ENCODE measurements around the gene PARVB. TPM values are rescaled to one million over a fixed set of nuclear protein-coding genes. Genes with fewer than 3 reads are reported as not detected.

The PARVB gene
- total RNA-seq, 1 donor from 2014 or later: 49.3 TPM

GRCh38 chr22:44167501-44167900, 143.4 kb downstream of the PARVB start:
- Histone ChIP-seq H3K27me3 (no peaks in the 10 kb centered on the region), H3K36me3 (peaks cover 11% of the 10 kb centered on the region), H3K9me3 (no peaks in the 10 kb centered on the region), H3K27ac (no peak overlapping the region), H3K4me1 (no peaks in the 10 kb centered on the region), H3K4me3 (no peak overlapping the region)
- intact Hi-C loops (cut with DNase I): no loop called here
- ATAC-seq (no peak), DNase-seq (no peak)
- TF ChIP-seq, protein P1, sequence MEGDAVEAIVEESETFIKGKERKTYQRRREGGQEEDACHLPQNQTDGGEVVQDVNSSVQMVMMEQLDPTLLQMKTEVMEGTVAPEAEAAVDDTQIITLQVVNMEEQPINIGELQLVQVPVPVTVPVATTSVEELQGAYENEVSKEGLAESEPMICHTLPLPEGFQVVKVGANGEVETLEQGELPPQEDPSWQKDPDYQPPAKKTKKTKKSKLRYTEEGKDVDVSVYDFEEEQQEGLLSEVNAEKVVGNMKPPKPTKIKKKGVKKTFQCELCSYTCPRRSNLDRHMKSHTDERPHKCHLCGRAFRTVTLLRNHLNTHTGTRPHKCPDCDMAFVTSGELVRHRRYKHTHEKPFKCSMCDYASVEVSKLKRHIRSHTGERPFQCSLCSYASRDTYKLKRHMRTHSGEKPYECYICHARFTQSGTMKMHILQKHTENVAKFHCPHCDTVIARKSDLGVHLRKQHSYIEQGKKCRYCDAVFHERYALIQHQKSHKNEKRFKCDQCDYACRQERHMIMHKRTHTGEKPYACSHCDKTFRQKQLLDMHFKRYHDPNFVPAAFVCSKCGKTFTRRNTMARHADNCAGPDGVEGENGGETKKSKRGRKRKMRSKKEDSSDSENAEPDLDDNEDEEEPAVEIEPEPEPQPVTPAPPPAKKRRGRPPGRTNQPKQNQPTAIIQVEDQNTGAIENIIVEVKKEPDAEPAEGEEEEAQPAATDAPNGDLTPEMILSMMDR (IDR thresholded peaks at IDR 0.05): no peak

GRCh38 chr22:44168206-44168605, 144.1 kb downstream of the PARVB start:
- DNase-seq: no peak
- intact Hi-C loops (cut with DNase I): no loop called here
- Histone ChIP-seq H3K36me3 (peaks cover 11% of the 10 kb centered on the region), H3K9me3 (no peaks in the 10 kb centered on the region), H3K27me3 (no peaks in the 10 kb centered on the region), H3K27ac (no peak overlapping the region), H3K4me1 (no peaks in the 10 kb centered on the region), H3K4me3 (no peak overlapping the region)
- TF ChIP-seq, protein P1 (IDR thresholded peaks at IDR 0.05): no peak
- ATAC-seq: no peak

DNA sequence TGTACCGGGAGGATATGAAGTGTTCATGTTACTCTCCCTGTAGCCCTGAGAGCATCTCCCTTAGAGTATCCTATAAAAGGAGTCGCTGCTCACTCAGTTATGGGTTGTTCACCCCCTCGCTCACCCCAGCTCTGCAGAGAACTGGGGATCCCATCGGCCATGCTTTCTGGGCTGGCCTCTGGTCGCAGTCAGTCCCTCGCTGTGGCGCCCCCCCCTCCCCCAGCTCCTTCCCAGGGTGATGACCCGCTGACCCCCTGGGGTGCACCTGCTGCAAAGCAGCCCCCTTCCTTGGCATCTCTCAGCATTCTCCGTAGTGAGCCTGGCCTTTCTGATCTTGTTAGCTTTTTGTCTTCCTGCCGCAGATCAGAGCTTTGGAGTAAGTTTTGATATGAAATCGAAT, 146.4 kb downstream of the PARVB start:
- DNase-seq (peak; percentile 41), ATAC-seq (no peak)
- H3K4me3 ChIP-seq: no peak overlapping the region
- intact Hi-C loops (cut with DNase I): no loop called here
- H3K4me1 ChIP-seq: no peaks in the 10 kb centered on the region
- peaks cover 5% of the 10 kb centered on the region for H3K36me3 ChIP-seq
- H3K9me3 ChIP-seq: no peaks in the 10 kb centered on the region
- no peaks in the 10 kb centered on the region for H3K27me3 ChIP-seq
- TF ChIP-seq, protein P1 (IDR thresholded peaks at IDR 0.05): no peak
- no peak overlapping the region for H3K27ac ChIP-seq

DNA sequence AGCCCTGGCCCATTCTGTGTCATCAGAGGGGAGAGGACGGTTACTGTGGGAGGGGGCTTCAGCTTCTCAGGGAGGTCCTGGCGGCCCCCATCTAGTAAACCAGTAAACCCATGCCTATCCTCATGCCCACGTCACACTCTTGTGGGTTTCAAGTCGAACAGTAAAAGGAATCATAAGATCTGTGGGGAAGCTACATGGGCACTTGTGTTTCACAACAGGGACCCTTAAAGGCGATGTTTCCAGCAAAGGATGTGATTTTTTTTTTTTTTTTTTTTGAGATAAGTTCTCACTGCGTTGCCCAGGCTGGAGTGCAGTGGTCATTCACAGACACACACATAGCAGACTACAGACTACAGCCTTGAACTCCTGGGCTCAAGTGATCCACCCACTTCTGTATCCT, 147.5 kb downstream of the PARVB start:
- TF ChIP-seq, protein P1 (IDR thresholded peaks at IDR 0.05): no peak
- Histone ChIP-seq H3K4me1 (no peaks in the 10 kb centered on the region), H3K9me3 (no peaks in the 10 kb centered on the region), H3K36me3 (peaks cover 5% of the 10 kb centered on the region), H3K27me3 (no peaks in the 10 kb centered on the region), H3K4me3 (no peak overlapping the region), H3K27ac (peak overlapping the region; percentile 67)
- intact Hi-C loops (cut with DNase I): no loop called here
- ATAC-seq (peak; percentile 56), DNase-seq (peak; percentile 56)

DNA sequence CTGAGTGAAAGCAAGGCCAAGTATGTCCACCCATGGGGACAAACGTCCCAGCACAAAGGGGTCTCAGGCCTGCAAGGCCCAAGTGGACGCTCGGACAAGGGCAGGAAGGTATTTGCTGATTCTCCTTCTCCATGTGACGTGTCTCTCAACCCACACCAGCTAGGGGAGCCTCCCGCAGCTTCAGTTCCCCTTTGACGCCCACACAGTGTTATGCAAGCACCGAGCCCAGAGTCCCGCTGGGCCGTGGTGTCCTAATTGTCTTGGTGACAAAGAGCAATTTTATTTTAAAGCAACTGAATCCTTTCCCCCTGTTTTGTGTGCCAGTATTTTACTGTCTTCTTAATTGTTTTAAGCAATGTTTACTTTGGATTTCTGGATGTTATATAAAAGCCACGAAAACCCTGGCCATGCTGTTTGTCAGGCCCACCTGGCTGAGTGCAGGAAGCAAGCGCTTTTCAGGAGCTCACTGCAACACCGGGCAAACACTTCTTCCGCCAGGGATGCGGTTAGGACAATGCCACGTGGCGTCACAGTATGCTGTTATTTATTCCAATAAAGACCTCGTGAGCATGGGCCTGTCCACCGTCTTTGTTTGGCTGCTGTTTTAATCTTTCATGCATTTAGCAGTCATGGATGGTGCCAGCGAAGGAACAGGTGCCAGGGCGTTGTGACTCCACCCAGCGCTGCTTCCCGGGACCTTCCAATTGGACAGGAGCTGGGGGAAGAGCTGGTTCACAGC, 148.4 kb downstream of the PARVB start:
- peak; percentile 88 for ATAC-seq
- Histone ChIP-seq H3K27ac (peak overlapping the region; percentile 67), H3K4me3 (peak overlapping the region; percentile 21)

More for the DNA sequence above, 148.4 kb downstream of the PARVB start:
- Histone ChIP-seq H3K36me3 (peaks cover 5% of the 10 kb centered on the region), H3K4me1 (no peaks in the 10 kb centered on the region), H3K27me3 (no peaks in the 10 kb centered on the region), H3K9me3 (no peaks in the 10 kb centered on the region)
- peak; percentile 90 for DNase-seq
- TF ChIP-seq, protein P1 (IDR thresholded peaks at IDR 0.05): no peak
- intact Hi-C loops (cut with DNase I): no loop called here

Data from upper lobe of right lung (tissue), 1 donor.